ENCODE results near the gene SNUPN.
"Not testable (repeated sequence)": the region's sequence is repeated elsewhere in the genome, so short reads cannot be mapped to it uniquely, and the experiment has no call there.

The SNUPN gene

GRCh38 chr15:75583701-75584100 lies 41.8 kb downstream of the SNUPN start:
- no peak for DNase-seq (ENCODE audit: low read depth)

DNA sequence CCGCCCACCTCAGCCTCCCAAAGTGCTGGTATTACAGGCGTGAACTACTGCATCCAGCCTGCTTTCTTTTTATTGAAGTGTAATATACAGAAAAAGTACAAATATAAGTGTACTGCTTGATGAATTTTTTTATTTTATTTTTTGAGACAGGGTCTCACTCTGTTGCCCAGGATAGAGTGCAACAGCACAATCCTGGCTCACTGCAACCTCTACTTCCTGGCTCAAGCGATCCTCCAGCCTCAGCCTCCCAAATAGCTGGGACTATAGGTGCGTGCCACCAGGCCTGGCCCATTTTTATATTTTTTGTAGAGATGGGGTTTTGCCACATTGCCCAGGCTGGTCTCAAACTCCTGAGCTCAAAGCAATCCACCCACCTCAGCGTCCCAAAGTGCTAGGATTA lies 42.6 kb downstream of the SNUPN start:
- DNase-seq (ENCODE audit: low read depth) = not testable (repeated sequence)

DNA sequence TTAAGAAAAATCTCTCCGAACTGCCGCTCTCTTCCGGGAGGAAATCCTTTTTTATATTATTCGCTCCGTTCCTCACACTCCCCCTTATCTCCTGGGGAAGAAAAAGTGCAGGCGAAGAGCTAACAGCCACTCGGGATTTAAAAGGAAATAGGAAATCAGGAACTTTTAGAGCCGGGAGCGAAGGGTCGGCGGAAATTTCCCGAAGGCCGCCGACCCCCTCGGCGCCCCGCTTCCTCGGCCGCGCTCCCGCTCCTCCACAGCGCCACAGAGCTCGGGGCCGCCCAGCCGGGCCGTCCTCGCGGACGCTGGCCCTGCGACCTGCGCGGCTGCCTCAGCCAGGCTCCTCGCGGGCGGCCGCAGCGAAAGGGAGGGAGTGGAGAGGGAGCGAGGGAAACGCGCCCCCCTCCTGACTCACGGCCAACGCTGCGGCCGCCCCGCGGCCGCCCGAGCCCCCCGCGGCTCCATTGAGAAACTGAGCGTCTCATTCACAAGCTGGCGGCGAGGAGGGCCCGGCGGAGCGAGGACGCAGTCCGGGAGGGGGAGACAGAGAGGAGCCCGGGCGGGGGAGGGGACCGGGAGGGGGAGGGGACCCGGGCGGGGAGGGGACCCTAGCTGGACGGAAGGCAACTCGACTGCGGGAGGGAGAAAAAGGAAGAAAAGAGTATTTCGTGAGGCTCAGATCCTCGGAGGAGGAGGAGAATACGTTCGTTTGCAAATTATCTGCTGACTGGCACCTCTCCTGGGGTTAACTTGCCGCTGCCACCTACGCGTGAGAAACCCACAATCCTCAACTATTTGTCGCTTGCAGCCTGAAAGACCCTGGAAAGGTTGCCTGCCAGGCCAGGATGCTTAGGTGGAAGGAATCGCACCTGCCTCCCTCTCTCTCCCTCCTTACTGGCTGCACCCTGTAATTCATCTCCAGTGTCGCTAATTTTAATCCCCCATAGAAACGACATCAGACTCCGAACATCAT lies 46.3 kb downstream of the SNUPN start, which contains the start of gene PTPN9:
PTPN9 (minus strand) TSS at position 368 of the 973 bp plus-strand sequence. CDS start 539 bp downstream, outside the sequence.
- peak; percentile 39 for DNase-seq (ENCODE audit: low read depth)

DNA sequence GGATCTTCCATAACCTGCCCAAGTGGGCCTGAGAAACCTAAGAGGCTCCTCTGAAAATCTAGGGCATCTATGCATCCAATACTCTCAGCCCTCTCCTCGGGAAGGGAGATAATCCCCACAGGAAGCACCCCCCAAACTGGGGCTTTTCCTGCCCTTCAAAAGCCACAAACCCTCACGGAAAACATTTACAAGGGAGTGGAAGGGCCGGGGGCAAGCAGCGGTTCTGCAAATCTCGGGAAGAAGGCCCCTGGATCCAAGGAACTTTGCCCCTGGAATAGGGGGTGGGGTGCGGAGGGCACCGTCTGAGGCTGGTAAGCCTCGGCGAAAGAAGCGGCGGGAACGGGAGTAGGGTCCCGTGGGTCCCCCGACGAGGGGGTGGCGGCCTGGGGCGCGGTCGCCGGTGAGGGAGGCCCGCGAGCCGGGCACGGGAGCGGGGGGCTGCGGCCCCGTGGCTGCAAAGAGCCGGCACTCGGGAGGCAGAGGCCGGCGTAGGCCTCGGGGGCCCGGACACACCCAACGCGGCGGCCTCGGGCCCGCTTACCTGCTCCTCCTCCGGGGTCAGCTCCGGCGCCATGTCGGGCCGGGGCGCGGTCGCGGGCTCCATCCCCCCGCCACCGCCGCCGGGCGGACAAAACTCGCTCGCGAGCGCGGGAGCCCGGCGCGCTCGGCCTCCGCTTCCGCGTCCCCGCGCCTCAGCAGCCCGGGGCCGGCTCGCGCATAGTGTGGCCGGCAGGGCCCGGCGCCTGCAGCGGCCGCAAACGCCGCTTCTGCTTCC lies 47.2 kb downstream of the SNUPN start:
- no peak for DNase-seq (ENCODE audit: low read depth)

- DNase-seq (ENCODE audit: low read depth) = no peak
Observed at GRCh38 chr15:75577401-75578172, 47.9 kb downstream of the SNUPN start.

- no peak for DNase-seq (ENCODE audit: low read depth)
Observed at GRCh38 chr15:75573648-75574384, 51.7 kb downstream of the SNUPN start.

GRCh38 chr15:75570126-75570845 lies 55.2 kb downstream of the SNUPN start:
- DNase-seq (ENCODE audit: low read depth) = no peak

- DNase-seq (ENCODE audit: low read depth) = no peak
Observed at GRCh38 chr15:75565062-75565970, 60.2 kb downstream of the SNUPN start.

GRCh38 chr15:75561888-75562287 lies 63.6 kb downstream of the SNUPN start:
- no peak for DNase-seq (ENCODE audit: low read depth)

- DNase-seq (ENCODE audit: low read depth) = not testable (repeated sequence)
Observed at GRCh38 chr15:75559360-75559759, 66.2 kb downstream of the SNUPN start.

DNA sequence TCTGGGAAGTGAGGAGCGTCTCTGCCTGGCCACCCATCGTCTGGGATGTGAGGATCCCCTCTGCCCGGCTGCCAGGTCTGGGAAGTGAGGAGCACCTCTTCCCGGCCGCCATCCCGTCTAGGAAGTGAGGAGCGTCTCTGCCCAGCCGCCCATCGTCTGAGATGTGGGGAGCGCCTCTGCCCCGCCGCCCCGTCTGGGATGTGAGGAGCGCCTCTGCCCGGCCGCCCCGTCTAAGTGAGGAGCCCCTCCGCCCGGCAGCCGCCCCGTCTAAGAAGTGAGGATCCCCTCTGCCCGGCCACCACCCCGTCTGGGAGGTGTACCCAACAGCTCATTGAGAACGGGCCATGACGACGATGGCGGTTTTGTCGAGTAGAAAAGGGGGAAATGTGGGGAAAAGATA lies 66.6 kb downstream of the SNUPN start:
- not testable (repeated sequence) for DNase-seq (ENCODE audit: low read depth)

GRCh38 chr15:75554717-75555116 lies 70.8 kb downstream of the SNUPN start:
- no peak for DNase-seq (ENCODE audit: low read depth)

DNA sequence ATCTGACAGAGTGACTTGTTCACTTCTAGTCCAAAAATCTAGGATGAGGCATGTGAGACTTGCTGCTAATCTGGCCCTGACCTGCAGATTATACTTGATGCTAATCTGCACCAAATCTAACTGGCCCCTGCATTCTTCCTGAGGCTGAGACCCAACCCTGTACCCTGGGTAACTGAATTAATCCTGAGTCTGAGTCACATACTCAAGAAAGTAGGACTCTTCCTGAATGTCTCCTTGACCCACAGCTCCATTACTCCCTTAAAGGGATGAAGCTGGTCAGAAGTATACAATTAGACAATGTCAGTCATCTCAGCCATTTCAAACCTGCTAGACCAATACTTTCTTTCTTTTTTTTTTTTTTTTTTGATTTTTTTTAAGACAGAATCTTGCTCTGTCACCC lies 71.9 kb downstream of the SNUPN start:
- no peak for DNase-seq (ENCODE audit: low read depth)

DNA sequence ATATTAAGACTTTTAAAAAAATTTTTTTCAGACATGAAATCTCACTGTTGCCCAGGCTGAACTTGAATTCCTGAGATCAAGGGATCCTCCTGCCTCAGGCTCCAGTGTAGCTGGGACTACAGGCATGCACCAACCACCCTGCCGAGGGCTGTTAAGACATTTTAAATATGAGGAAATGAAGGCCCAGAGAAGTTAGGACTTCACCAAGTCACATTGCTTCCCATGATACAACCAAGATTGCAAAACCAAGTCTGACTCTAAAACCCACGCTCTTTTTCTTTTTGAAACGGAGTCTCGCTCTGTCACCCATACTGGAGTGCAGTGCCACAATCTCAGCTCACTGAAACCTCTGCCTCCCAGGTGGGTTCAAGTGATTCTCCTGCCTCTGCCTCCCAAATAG lies 74.4 kb downstream of the SNUPN start:
- no peak for DNase-seq (ENCODE audit: low read depth)
